Measurements from ENCODE around the gene CAT. TPM values are rescaled to one million over a fixed set of nuclear protein-coding genes. Genes with fewer than 3 reads are reported as not detected.

The CAT gene
- total RNA-seq, 1 donor from 2014 or later = 126 TPM

DNA sequence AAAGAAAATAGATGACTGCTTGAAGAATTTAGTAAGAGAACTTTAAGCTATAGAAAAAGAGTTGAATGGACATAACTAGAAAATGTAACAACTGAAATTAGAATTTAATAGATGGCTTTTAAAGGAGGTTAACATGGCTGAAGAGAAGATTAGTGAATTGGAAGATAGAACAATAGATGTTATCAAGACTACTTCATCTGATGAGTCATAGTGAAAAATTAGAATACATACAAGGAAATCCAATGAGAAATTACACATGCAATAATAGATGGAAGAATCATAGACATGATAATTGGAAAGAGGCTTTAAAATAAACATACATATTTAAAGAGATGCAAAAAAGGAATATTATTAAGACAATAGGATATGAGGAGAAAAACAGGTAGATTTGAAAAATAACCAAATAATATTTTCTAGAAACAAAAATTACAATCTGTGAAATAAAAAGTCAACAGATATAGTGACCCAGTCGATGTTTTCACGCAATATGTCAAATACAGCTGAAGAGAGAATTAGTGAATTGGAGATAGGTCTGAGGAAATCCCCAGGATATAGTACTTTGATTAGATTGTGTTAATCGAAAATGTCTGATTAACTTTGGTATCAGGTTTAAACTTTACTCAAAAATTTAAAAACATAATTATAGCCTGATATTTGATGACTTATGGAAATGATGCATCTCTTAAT is 28.2 kb downstream of the CAT start:
- intact Hi-C loops (cut with micrococcal nuclease) = loop anchor here (10.0 kb wide), 1 partner anchor 102 kb away; no protein-coding TSS in a partner anchor
- no peaks in the 10 kb centered on the region for H3K4me1 ChIP-seq
- no peak for TF ChIP-seq CTCF (IDR thresholded peaks at IDR 0.05; ENCODE audit: borderline replicate concordance)
- H3K27ac ChIP-seq (replicated peaks) = no peak overlapping the region
- H3K27me3 ChIP-seq (ENCODE audit: low read depth) = no peaks in the 10 kb centered on the region
- no peak for DNase-seq
- H3K4me3 ChIP-seq = no peak overlapping the region
- H3K9me3 ChIP-seq (replicated peaks) = peaks cover 21% of the 10 kb centered on the region
- H3K36me3 ChIP-seq = peaks cover 99% of the 10 kb centered on the region

GRCh38 chr11:34468209-34468841 is 29.6 kb downstream of the CAT start:
- H3K4me1 ChIP-seq = no peaks in the 10 kb centered on the region
- H3K27me3 ChIP-seq (ENCODE audit: low read depth) = no peaks in the 10 kb centered on the region
- H3K4me3 ChIP-seq = no peak overlapping the region
- H3K36me3 ChIP-seq = peaks cover 99% of the 10 kb centered on the region
- H3K9me3 ChIP-seq (replicated peaks) = peaks cover 21% of the 10 kb centered on the region
- intact Hi-C loops (cut with micrococcal nuclease) = loop anchor here (10.0 kb wide), 1 partner anchor 104 kb away; no protein-coding TSS in a partner anchor
- peak; percentile 66 for TF ChIP-seq CTCF (IDR thresholded peaks at IDR 0.05; ENCODE audit: borderline replicate concordance)
- no peak overlapping the region for H3K27ac ChIP-seq (replicated peaks)
- no peak for DNase-seq

- Histone ChIP-seq H3K36me3 (peaks cover 59% of the 10 kb centered on the region), H3K27me3 (ENCODE audit: low read depth) (no peaks in the 10 kb centered on the region), H3K4me1 (no peaks in the 10 kb centered on the region), H3K9me3 (replicated peaks) (no peaks in the 10 kb centered on the region), H3K4me3 (no peak overlapping the region), H3K27ac (replicated peaks) (no peak overlapping the region)
- no peak for DNase-seq
- intact Hi-C loops (cut with micrococcal nuclease) = no loop called here
- TF ChIP-seq CTCF (IDR thresholded peaks at IDR 0.05; ENCODE audit: borderline replicate concordance) = no peak
These were observed 35.0 kb downstream of the CAT start for GRCh38 chr11:34473603-34474169.

DNA sequence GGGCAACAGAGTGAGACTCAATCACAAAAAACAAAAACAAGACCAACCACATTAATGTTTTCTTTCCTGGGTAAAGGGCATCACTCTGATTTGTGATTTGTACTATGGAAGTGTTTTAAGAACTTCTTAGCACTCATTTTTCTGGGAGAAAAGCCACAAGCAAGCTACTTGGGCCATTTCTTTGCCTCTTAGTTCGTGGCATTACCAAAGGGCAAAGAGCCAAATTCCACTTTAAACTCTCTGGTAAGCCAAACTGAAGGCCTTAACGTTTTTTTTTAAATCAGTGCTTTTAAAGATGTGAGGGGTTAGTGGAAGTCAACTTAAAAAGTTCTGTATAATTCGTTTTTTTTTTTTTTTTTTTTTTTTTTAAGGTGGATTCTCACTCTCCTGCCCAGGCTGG is 36.9 kb downstream of the CAT start:
- no peak for DNase-seq
- intact Hi-C loops (cut with micrococcal nuclease) = no loop called here
- no peaks in the 10 kb centered on the region for H3K9me3 ChIP-seq (replicated peaks)
- H3K36me3 ChIP-seq = peaks cover 40% of the 10 kb centered on the region
- no peaks in the 10 kb centered on the region for H3K4me1 ChIP-seq
- no peak overlapping the region for H3K27ac ChIP-seq (replicated peaks)
- no peaks in the 10 kb centered on the region for H3K27me3 ChIP-seq (ENCODE audit: low read depth)
- TF ChIP-seq CTCF (IDR thresholded peaks at IDR 0.05; ENCODE audit: borderline replicate concordance) = no peak
- no peak overlapping the region for H3K4me3 ChIP-seq

DNA sequence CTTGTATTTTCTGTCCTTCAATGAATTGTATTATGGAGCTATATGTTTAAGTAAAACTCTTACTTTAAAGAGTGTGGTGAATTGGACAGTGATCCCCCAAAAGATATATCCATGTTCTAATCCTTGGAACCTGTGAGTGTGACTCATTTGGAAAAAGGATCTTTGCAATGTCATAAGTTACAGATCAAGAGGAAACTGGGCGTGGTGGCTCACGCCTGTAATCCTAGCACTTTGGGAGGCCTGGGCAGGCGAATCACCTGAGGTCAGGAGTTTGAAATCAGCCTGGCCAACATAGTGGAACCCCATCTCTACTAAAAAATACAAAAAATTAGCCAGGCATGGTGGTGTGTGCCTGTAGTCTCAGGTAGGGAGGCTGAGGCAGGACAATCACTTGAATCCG is 38.1 kb downstream of the CAT start:
- H3K27ac ChIP-seq (replicated peaks) = no peak overlapping the region
- H3K4me3 ChIP-seq = no peak overlapping the region
- H3K27me3 ChIP-seq (ENCODE audit: low read depth) = no peaks in the 10 kb centered on the region
- intact Hi-C loops (cut with micrococcal nuclease) = no loop called here
- DNase-seq = no peak
- no peak for TF ChIP-seq CTCF (IDR thresholded peaks at IDR 0.05; ENCODE audit: borderline replicate concordance)
- no peaks in the 10 kb centered on the region for H3K4me1 ChIP-seq
- no peaks in the 10 kb centered on the region for H3K9me3 ChIP-seq (replicated peaks)
- H3K36me3 ChIP-seq = peaks cover 28% of the 10 kb centered on the region

Data from left ventricle myocardium inferior (tissue), 1 donor.